GM13976 (cell line): Measurements from ENCODE around the gene ZNF433.
A peak's percentile ranks its signal among the peaks of the same experiment; 100 is the strongest.

Experiments used
- DNase-seq: peaks from one replicate; pipeline ENCODE4 v3.0.0; 2012; ENCODE audit warnings: low spot score
- in situ Hi-C: fragments of 300-500 bp; cut with MboI; formaldehyde crosslinking; loops from one replicate; pipeline ENCODE4 v1.12.0; 2022; ENCODE audit warnings: low sequenced_read_pairs, mixed read lengths, inconsistent platforms; ENCODE audit not compliant: unreplicated experiment
- TF ChIP-seq, protein P1 (sequence below): IDR thresholded peaks from 2 replicates; pipeline ENCODE4 v1.5.1; 2012; ENCODE audit warnings: borderline replicate concordance, mild to moderate bottlenecking; ENCODE audit not compliant: insufficient read depth; ENCODE audit errors: extremely low read depth, missing control alignments, control extremely low read depth

Gene ZNF433

DNA sequence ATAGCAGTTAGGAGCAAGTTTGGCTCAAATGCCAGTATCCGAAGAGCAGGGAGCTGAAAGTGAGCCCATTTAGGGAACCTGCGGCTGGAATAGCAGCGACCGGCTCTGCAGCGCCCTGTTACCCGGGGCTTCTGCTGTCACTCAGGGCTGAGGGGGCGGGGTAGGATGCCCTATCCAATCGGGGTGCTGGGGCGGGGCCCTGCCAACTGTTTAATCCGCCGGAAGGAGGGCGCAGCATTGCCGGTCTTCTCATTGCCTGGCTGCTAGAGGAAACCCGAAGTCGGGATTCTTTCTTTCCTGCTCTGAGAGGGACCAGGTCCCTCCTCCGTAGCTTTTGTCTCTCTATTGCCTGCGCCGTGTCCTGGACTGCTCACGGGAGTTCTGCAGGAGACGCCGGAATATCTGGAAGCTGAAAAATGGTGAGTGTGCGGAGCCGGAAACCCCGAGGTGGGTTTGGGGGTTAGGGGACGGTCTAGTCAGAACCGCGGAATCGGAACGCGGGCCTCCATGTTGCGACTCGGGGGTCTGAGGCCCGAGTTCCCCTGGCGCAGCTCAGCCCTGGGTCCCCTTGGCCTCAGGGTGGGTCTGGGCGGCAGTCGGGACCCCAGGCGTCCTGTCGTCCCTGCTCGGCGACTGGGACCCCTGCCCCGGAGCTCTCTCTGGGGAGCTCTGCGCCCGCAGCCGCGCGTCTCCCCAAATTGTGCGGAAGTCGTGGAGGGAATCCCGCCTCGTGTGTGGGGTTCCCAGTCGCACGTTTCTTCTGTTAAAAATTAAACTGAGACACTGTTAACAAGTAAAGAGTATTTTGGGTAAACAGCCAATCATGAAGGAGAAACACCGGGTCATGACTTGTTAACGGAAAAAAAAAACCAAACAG, 47.8 kb downstream of the ZNF433 start:
- TF ChIP-seq, protein P1, sequence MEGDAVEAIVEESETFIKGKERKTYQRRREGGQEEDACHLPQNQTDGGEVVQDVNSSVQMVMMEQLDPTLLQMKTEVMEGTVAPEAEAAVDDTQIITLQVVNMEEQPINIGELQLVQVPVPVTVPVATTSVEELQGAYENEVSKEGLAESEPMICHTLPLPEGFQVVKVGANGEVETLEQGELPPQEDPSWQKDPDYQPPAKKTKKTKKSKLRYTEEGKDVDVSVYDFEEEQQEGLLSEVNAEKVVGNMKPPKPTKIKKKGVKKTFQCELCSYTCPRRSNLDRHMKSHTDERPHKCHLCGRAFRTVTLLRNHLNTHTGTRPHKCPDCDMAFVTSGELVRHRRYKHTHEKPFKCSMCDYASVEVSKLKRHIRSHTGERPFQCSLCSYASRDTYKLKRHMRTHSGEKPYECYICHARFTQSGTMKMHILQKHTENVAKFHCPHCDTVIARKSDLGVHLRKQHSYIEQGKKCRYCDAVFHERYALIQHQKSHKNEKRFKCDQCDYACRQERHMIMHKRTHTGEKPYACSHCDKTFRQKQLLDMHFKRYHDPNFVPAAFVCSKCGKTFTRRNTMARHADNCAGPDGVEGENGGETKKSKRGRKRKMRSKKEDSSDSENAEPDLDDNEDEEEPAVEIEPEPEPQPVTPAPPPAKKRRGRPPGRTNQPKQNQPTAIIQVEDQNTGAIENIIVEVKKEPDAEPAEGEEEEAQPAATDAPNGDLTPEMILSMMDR, result no peak
- in situ Hi-C loops, result no loop called here
- peak; percentile 92 for DNase-seq

DNA sequence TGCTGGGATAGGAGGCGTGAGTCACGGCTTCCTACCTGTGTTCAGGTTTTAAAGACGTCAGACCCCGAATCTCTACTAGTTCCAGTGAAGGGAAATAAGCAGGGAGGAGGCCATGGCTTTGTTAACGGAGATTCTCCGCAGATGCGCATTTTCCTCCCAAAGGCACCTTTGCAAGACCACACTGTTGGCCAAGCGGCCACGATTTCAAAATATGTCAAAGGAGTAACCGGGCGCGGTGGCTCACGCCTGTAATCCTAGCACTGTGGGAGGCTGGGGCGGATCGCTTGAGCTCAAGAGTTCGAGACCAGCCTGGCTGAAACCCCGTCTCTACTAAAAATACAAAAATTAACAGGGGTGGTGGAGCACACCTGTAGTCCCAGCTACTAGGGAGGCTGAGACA, 48.7 kb downstream of the ZNF433 start:
- TF ChIP-seq, protein P1, result no peak
- in situ Hi-C loops, result no loop called here
- no peak for DNase-seq

DNA sequence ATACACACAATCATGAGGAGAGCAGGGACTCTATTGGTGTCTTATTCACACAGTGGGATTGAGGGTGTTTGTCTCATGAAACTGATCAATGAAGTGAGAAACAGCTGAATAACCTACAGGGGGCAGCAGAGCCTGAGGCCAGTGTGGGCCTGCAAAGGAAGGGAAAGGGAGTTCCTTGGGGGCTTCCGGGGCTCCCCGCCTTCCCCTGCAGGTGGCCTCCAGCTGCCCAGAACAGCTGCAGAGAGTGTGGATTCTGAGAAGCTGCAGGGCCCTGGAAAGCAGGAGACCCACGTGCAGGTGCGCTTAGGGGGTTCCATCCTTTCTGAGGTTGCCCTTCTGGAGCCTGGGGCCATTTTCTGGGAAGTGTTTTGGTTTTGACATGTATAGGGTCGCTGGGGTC, 50.5 kb downstream of the ZNF433 start:
- TF ChIP-seq, protein P1, result no peak
- DNase-seq, result peak; percentile 43
- in situ Hi-C loops, result no loop called here

DNA sequence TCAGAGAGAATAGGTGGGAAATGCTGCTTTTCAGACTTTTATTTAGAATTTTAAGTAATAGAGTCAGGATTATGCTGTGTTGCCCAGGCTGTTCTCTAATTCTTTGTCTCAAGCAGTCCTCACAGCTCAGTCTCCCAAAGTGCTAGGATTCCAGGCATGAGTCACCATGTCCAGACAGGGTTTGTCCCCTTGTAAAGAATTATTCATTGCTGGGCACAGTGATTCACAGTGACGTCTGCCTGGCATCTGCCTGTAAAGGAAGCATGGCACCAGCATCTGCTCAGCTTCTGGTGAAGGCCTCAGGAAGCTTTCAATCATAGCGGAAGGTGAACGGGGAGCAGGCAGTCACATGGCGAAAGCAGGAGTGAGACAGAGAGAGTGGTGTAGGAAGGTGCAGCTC, 53.0 kb downstream of the ZNF433 start:
- no peak for DNase-seq
- in situ Hi-C loops, result no loop called here
- TF ChIP-seq, protein P1, result no peak

DNA sequence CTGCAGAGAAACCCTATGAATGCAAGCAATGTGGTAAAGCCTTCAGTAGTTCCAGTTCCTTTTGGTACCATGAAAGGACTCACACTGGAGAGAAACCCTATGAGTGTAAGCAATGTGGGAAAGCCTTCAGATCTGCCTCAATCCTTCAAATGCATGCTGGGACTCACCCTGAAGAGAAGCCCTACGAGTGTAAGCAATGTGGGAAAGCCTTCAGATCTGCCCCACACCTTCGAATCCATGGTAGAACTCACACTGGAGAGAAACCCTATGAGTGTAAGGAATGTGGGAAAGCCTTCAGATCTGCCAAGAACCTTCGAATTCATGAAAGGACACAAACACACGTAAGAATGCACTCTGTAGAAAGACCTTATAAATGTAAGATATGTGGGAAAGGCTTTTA, 56.0 kb downstream of the ZNF433 start:
- TF ChIP-seq, protein P1, result no peak
- in situ Hi-C loops, result no loop called here
- DNase-seq, result no peak

DNA sequence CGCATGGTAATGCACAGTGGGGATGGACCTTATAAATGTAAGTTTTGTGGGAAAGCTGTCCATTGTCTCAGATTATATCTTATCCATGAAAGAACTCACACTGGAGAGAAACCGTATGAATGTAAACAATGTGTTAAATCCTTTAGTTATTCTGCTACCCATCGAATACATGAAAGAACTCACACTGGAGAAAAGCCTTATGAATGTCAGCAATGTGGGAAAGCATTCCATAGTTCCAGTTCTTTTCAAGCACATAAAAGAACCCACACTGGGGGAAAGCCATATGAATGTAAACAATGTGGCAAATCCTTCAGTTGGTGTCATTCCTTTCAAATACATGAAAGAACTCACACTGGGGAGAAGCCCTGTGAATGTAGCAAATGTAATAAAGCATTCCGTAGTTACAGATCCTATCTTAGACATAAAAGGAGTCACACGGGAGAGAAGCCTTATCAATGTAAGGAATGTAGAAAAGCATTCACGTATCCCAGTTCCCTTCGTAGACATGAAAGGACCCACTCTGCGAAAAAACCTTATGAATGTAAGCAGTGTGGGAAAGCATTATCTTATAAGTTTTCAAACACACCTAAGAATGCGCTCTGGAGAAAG, 56.9 kb downstream of the ZNF433 start:
- DNase-seq, result no peak
- TF ChIP-seq, protein P1, result no peak
- in situ Hi-C loops, result no loop called here
